Measurements from ENCODE around the gene SYT12. TPM values are rescaled to one million over a fixed set of nuclear protein-coding genes. Genes with fewer than 3 reads are reported as not detected.
"Not testable (repeated sequence)": the region's sequence is repeated elsewhere in the genome, so short reads cannot be mapped to it uniquely, and the experiment has no call there.

Gene SYT12
- total RNA-seq, 1 donor from 2014 or later: 0.05 TPM

DNA sequence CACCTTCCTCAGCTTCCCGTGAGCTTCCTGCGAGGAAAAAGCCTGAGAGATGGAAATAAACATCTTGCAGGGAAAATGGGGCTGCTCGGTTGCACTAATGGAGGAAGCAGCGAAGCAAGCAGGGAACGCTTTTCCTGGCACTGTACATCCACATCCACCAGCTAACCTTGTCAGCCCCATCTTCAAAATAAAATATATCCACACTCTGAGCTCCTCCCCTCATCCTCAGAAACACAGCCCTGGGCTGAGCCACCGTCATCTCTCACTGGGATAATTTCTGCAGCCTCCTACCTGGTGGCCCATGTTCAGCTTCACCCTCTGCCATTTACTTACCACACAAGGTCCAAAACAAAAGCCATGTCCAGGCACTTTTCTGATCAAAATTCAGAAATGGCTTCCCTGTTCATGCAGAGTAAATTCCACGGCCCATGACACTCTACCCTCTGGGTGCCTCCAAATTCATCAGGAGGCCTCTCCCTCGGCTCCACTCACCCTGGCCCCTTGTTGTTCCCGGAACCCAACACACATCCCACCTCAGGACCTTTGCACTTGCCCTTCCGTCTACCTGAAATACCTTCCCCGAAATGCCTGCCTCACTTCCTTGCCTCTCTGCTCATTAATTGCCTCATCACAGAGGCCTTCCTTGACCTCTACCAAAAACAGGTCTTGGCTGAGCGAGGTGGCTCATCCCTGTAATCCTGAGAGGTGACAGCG is 34.9 kb upstream of the SYT12 start:
- TF ChIP-seq, protein P1, sequence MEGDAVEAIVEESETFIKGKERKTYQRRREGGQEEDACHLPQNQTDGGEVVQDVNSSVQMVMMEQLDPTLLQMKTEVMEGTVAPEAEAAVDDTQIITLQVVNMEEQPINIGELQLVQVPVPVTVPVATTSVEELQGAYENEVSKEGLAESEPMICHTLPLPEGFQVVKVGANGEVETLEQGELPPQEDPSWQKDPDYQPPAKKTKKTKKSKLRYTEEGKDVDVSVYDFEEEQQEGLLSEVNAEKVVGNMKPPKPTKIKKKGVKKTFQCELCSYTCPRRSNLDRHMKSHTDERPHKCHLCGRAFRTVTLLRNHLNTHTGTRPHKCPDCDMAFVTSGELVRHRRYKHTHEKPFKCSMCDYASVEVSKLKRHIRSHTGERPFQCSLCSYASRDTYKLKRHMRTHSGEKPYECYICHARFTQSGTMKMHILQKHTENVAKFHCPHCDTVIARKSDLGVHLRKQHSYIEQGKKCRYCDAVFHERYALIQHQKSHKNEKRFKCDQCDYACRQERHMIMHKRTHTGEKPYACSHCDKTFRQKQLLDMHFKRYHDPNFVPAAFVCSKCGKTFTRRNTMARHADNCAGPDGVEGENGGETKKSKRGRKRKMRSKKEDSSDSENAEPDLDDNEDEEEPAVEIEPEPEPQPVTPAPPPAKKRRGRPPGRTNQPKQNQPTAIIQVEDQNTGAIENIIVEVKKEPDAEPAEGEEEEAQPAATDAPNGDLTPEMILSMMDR (IDR thresholded peaks at IDR 0.05; ENCODE audit: borderline replicate concordance): no peak
- Histone ChIP-seq H3K9me3 (replicated peaks) (no peaks in the 10 kb centered on the region), H3K27me3 (ENCODE audit: low read depth) (peaks cover 2% of the 10 kb centered on the region), H3K27ac (replicated peaks) (no peak overlapping the region), H3K36me3 (no peaks in the 10 kb centered on the region), H3K4me3 (no peak overlapping the region), H3K4me1 (peaks cover 38% of the 10 kb centered on the region)
- DNase-seq: no peak
- intact Hi-C loops (cut with micrococcal nuclease): no loop called here

DNA sequence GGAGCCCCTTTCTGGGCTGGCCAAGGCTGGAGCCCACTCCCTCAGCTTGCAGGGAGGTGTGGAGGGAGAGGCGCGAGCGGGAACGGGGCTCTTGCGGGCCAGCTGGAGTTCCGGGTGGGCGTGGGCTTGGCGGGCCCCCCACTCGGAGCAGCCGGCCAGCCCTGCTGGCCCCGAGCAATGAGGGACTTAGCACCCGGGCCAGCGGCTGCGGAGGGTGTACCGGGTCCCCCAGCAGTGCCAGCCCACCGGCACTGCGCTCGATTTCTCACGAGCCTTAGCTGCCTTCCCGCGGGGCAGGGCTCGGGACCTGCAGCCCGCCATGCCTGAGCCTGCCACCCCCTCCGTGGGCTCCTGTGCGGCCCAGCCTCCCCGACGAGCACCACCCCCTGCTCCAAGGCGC is 34.2 kb upstream of the SYT12 start:
- H3K27me3 ChIP-seq (ENCODE audit: low read depth); DNase-seq; H3K9me3 ChIP-seq (replicated peaks); H3K27ac ChIP-seq (replicated peaks); H3K4me3 ChIP-seq; intact Hi-C loops (cut with micrococcal nuclease); H3K36me3 ChIP-seq: not testable (repeated sequence)
- H3K4me1 ChIP-seq: peaks cover 37% of the 10 kb centered on the region

DNA sequence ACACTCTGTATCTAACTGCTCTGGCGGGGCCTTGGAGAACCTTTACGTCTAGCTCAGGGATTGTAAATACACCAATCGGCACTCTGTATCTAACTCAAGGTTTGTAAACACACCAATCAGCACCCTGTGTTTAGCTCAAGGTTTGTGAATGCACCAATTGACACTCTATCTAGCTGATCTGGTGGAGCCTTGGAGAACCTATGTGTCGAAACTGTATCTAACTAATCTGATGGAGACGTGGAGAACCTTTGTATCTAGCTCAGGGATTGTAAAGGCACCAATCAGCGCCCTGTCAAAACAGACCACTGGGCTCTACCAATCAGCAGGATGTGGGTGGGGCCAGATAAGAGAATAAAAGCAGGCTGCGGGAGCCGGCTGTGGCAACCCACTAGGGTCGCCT is 33.6 kb upstream of the SYT12 start:
- H3K27ac ChIP-seq (replicated peaks); H3K36me3 ChIP-seq; DNase-seq; H3K27me3 ChIP-seq (ENCODE audit: low read depth); H3K9me3 ChIP-seq (replicated peaks); H3K4me3 ChIP-seq; intact Hi-C loops (cut with micrococcal nuclease): not testable (repeated sequence)
- peaks cover 31% of the 10 kb centered on the region for H3K4me1 ChIP-seq

DNA sequence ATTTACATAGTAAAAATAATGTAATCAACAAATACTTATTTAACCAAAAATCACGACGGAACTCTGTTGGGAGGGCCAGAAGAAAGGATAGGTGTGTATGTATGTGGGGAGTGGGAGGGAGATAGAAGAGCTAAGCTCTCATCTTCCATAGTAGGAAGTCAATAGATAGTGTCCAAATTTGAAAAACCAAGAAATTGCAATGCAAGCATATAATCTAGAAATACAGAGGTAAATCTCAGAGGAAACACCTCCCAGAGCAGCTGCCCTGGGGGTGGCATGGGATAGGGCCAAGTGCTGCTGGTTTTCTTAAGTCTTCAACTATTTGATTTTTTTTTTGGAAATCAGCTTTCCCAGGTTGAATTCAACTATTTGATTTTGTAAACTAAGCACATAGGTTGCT is 30.9 kb upstream of the SYT12 start:
- H3K27me3 ChIP-seq (ENCODE audit: low read depth): peaks cover 5% of the 10 kb centered on the region
- DNase-seq: no peak
- intact Hi-C loops (cut with micrococcal nuclease): no loop called here
- H3K9me3 ChIP-seq (replicated peaks): no peaks in the 10 kb centered on the region
- no peak overlapping the region for H3K27ac ChIP-seq (replicated peaks)
- H3K36me3 ChIP-seq: no peaks in the 10 kb centered on the region
- TF ChIP-seq, protein P1 (IDR thresholded peaks at IDR 0.05; ENCODE audit: borderline replicate concordance): no peak
- no peak overlapping the region for H3K4me3 ChIP-seq
- peaks cover 14% of the 10 kb centered on the region for H3K4me1 ChIP-seq

DNA sequence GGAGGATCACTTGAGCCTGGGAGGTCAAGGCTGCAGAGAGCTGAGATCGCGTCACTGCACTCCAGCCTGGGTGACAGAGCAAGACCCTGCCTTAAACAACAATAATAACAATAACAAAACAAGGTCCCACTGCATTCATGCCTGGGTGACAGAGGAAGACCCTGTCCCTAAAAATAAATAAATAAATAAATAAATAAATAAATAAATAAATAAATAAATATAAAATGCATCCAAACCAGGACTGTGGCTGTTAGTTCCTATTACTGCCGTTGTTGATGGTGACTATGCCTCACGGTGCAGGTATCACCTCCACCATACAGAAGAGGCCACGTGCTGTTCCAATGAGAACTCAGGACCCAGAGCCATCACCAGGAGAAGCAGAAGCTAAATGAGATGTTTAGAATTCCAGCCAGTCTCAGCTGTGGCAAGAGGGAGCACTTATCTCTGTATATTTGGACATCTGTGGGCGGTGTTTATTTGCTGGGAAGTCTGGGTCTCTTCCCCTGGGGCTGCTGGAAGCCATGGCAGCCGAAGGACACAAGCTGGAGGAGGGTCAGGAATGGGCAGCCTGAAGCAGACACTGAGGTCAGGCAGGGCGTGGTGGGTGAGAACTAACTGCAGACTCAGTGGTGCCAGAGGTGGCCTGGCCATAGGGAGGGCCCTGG is 26.2 kb upstream of the SYT12 start:
- TF ChIP-seq, protein P1 (IDR thresholded peaks at IDR 0.05; ENCODE audit: borderline replicate concordance): no peak
- H3K4me1 ChIP-seq: peaks cover 8% of the 10 kb centered on the region
- H3K27me3 ChIP-seq (ENCODE audit: low read depth): peaks cover 5% of the 10 kb centered on the region
- no peaks in the 10 kb centered on the region for H3K36me3 ChIP-seq
- no peaks in the 10 kb centered on the region for H3K9me3 ChIP-seq (replicated peaks)
- no peak overlapping the region for H3K4me3 ChIP-seq
- peak; percentile 19 for DNase-seq
- intact Hi-C loops (cut with micrococcal nuclease): no loop called here
- H3K27ac ChIP-seq (replicated peaks): no peak overlapping the region

DNA sequence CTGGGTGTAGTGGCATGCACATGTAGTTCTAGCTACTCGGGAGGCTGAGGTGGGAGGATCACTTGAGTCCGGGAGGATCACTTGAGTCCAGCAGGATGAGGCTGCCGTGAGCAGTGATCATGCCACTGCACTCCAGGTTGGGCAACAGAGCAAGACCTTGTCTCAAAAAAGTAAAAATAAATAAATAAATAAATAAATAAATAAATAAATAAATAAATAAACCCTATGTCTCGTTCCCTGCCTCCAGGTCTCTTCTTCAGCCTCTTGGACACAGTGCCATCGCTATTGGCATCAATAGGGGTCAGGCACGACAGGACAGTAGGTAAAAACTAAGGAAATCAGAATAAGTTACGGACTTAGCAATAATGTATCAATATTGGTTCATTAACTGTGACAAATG is 23.4 kb upstream of the SYT12 start:
- no peak for DNase-seq
- Histone ChIP-seq H3K27ac (replicated peaks) (no peak overlapping the region), H3K4me3 (no peak overlapping the region), H3K9me3 (replicated peaks) (no peaks in the 10 kb centered on the region), H3K27me3 (ENCODE audit: low read depth) (no peaks in the 10 kb centered on the region), H3K36me3 (no peaks in the 10 kb centered on the region), H3K4me1 (peaks cover 8% of the 10 kb centered on the region)
- TF ChIP-seq, protein P1 (IDR thresholded peaks at IDR 0.05; ENCODE audit: borderline replicate concordance): no peak
- intact Hi-C loops (cut with micrococcal nuclease): no loop called here

Data from left ventricle myocardium inferior (tissue), 1 donor.